Germinal center (tissue), 1 donor: ENCODE measurements around the gene ACTR2.
"Not testable (repeated sequence)": the region's sequence is repeated elsewhere in the genome, so short reads cannot be mapped to it uniquely, and the experiment has no call there.

Experiments
- DNase-seq: peaks from one replicate; pipeline ENCODE4 v3.0.0; 2012; ENCODE audit warnings: mixed read lengths, low spot score

ACTR2 gene

GRCh38 chr2:65231121-65231520, 3.5 kb downstream of the ACTR2 start:
- DNase-seq: no peak

GRCh38 chr2:65231892-65232477, 4.4 kb downstream of the ACTR2 start:
- no peak for DNase-seq

- no peak for DNase-seq
Observed at GRCh38 chr2:65232636-65233035, 5.0 kb downstream of the ACTR2 start.

GRCh38 chr2:65240657-65241056, 13.0 kb downstream of the ACTR2 start:
- no peak for DNase-seq

- DNase-seq: not testable (repeated sequence)
Observed at GRCh38 chr2:65244452-65244851, 16.8 kb downstream of the ACTR2 start.

- DNase-seq: no peak
Observed at GRCh38 chr2:65252640-65253039, 25.0 kb downstream of the ACTR2 start.

- DNase-seq: no peak
Observed at GRCh38 chr2:65255356-65255755, 27.7 kb downstream of the ACTR2 start.

- no peak for DNase-seq
Observed at GRCh38 chr2:65256054-65256453, 28.4 kb downstream of the ACTR2 start.

- not testable (repeated sequence) for DNase-seq
Observed at GRCh38 chr2:65257866-65258265, 30.2 kb downstream of the ACTR2 start.

- DNase-seq: no peak
Observed at GRCh38 chr2:65261676-65262075, 34.0 kb downstream of the ACTR2 start.

- DNase-seq: no peak
Observed at GRCh38 chr2:65263262-65263661, 35.6 kb downstream of the ACTR2 start.

GRCh38 chr2:65263986-65264385, 36.4 kb downstream of the ACTR2 start:
- DNase-seq: no peak

- peak; percentile 24 for DNase-seq
Observed at GRCh38 chr2:65264821-65265670, 37.4 kb downstream of the ACTR2 start.

GRCh38 chr2:65265671-65266045, 38.0 kb downstream of the ACTR2 start:
- no peak for DNase-seq

- no peak for DNase-seq
Observed at GRCh38 chr2:65267008-65267407, 39.4 kb downstream of the ACTR2 start.

GRCh38 chr2:65268957-65269356, 41.3 kb downstream of the ACTR2 start:
- DNase-seq: no peak

GRCh38 chr2:65273344-65273743, 45.7 kb downstream of the ACTR2 start:
- DNase-seq: no peak

- DNase-seq: no peak
Observed at GRCh38 chr2:65275141-65275915, 47.7 kb downstream of the ACTR2 start.

GRCh38 chr2:65276609-65277008, 49.0 kb downstream of the ACTR2 start:
- DNase-seq: no peak

- DNase-seq: no peak
Observed at GRCh38 chr2:65277118-65277517, 49.5 kb downstream of the ACTR2 start.

GRCh38 chr2:65277791-65278483, 50.3 kb downstream of the ACTR2 start:
- DNase-seq: no peak

GRCh38 chr2:65278531-65278981, 50.9 kb downstream of the ACTR2 start:
- DNase-seq: no peak
